Osteoblast (primary cell): ENCODE data around the gene SUMO1. TPM values are rescaled to one million over a fixed set of nuclear protein-coding genes. Genes with fewer than 3 reads are reported as not detected.

ENCODE experiments used
- DNase-seq: peaks from one replicate; pipeline ENCODE4 v3.0.0; 2011; ENCODE audit warnings: low spot score, mixed read lengths; ENCODE audit not compliant: insufficient read length; ENCODE audit errors: missing footprints
- H2AFZ ChIP-seq: 2 replicates; pipeline ENCODE4 v1.6.0; 2011; ENCODE audit warnings: mild to moderate bottlenecking, low read length
- H3K27ac ChIP-seq: 2 replicates; pipeline ENCODE4 v1.5.1; 2011; ENCODE audit warnings: mild to moderate bottlenecking, low read depth, low read length, moderate library complexity
- H3K27me3 ChIP-seq: 2 replicates; pipeline ENCODE4 v1.6.0; 2012; ENCODE audit warnings: mild to moderate bottlenecking, control low read depth, inconsistent platforms, low read length, moderate library complexity; ENCODE audit not compliant: insufficient read depth
- H3K36me3 ChIP-seq: 2 replicates; pipeline ENCODE4 v1.5.1; 2011; ENCODE audit warnings: mild to moderate bottlenecking, low read length, control low read depth, moderate library complexity; ENCODE audit not compliant: insufficient read depth
- H3K4me1 ChIP-seq: 2 replicates; pipeline ENCODE4 v1.5.1; 2011; ENCODE audit warnings: mild to moderate bottlenecking, low read length, control low read depth, moderate library complexity; ENCODE audit not compliant: insufficient read depth
- H3K4me2 ChIP-seq: 2 replicates; pipeline ENCODE4 v1.6.0; 2011; ENCODE audit warnings: mild to moderate bottlenecking, low read length; ENCODE audit not compliant: insufficient read depth
- H3K4me3 ChIP-seq: fragments of 200-600 bp; sonication (generic); 3 replicates; pipeline ENCODE4 v1.5.1; 2012; ENCODE audit warnings: mild to moderate bottlenecking, low read length, inconsistent platforms; ENCODE audit not compliant: insufficient read depth
- H3K79me2 ChIP-seq: 2 replicates; pipeline ENCODE4 v1.6.0; 2012; ENCODE audit warnings: mild to moderate bottlenecking, low read length, control low read depth, inconsistent platforms; ENCODE audit not compliant: insufficient read depth
- H3K9me3 ChIP-seq: 2 replicates; pipeline ENCODE4 v1.5.1; 2011; ENCODE audit warnings: low read depth, low read length, control low read depth
- H4K20me1 ChIP-seq: 2 replicates; pipeline ENCODE4 v1.6.0; 2012; ENCODE audit warnings: mild to moderate bottlenecking, low read length, control low read depth; ENCODE audit not compliant: insufficient read depth
- total RNA-seq: library from RNA; depleted of rRNA; stranded (reverse); fragments of >200 nt; gene quantifications from 2 replicates; pipeline ENCODE4 v1.2.3, GENCODE V29; 2012
- TF ChIP-seq, protein P1 (sequence below): IDR thresholded peaks from 2 replicates; pipeline ENCODE4 v1.5.1; 2011; ENCODE audit warnings: mild to moderate bottlenecking, low read depth, low read length, moderate library complexity; ENCODE audit errors: extremely low read depth

The SUMO1 gene
- total RNA-seq, 1 donor: 107 TPM

GRCh38 chr2:202193305-202193704 lies 45.1 kb downstream of the SUMO1 start:
- H4K20me1 ChIP-seq: no peaks in the 10 kb centered on the region
- H3K9me3 ChIP-seq: no peaks in the 10 kb centered on the region
- no peak for DNase-seq
- no peak overlapping the region for H3K4me2 ChIP-seq
- TF ChIP-seq, protein P1, sequence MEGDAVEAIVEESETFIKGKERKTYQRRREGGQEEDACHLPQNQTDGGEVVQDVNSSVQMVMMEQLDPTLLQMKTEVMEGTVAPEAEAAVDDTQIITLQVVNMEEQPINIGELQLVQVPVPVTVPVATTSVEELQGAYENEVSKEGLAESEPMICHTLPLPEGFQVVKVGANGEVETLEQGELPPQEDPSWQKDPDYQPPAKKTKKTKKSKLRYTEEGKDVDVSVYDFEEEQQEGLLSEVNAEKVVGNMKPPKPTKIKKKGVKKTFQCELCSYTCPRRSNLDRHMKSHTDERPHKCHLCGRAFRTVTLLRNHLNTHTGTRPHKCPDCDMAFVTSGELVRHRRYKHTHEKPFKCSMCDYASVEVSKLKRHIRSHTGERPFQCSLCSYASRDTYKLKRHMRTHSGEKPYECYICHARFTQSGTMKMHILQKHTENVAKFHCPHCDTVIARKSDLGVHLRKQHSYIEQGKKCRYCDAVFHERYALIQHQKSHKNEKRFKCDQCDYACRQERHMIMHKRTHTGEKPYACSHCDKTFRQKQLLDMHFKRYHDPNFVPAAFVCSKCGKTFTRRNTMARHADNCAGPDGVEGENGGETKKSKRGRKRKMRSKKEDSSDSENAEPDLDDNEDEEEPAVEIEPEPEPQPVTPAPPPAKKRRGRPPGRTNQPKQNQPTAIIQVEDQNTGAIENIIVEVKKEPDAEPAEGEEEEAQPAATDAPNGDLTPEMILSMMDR: no peak
- H2AFZ ChIP-seq: no peak overlapping the region
- no peaks in the 10 kb centered on the region for H3K27me3 ChIP-seq
- no peak overlapping the region for H3K4me3 ChIP-seq
- H3K36me3 ChIP-seq: no peaks in the 10 kb centered on the region
- H3K4me1 ChIP-seq: no peaks in the 10 kb centered on the region
- H3K27ac ChIP-seq: no peak overlapping the region
- no peaks in the 10 kb centered on the region for H3K79me2 ChIP-seq

- H3K4me2 ChIP-seq: no peak overlapping the region
- DNase-seq: no peak
- TF ChIP-seq, protein P1: no peak
- no peaks in the 10 kb centered on the region for H3K27me3 ChIP-seq
- no peaks in the 10 kb centered on the region for H3K9me3 ChIP-seq
- H3K79me2 ChIP-seq: no peaks in the 10 kb centered on the region
- no peak overlapping the region for H2AFZ ChIP-seq
- no peaks in the 10 kb centered on the region for H4K20me1 ChIP-seq
- H3K27ac ChIP-seq: no peak overlapping the region
- H3K4me1 ChIP-seq: peaks cover 18% of the 10 kb centered on the region
- no peak overlapping the region for H3K4me3 ChIP-seq
- no peaks in the 10 kb centered on the region for H3K36me3 ChIP-seq
These were observed 50.8 kb downstream of the SUMO1 start for GRCh38 chr2:202187570-202187969.

- TF ChIP-seq, protein P1: no peak
- peaks cover 18% of the 10 kb centered on the region for H3K4me1 ChIP-seq
- H3K79me2 ChIP-seq: no peaks in the 10 kb centered on the region
- no peak overlapping the region for H3K27ac ChIP-seq
- H3K4me3 ChIP-seq: no peak overlapping the region
- no peak for DNase-seq
- H2AFZ ChIP-seq: no peak overlapping the region
- H4K20me1 ChIP-seq: no peaks in the 10 kb centered on the region
- H3K27me3 ChIP-seq: no peaks in the 10 kb centered on the region
- H3K4me2 ChIP-seq: no peak overlapping the region
- H3K9me3 ChIP-seq: no peaks in the 10 kb centered on the region
- no peaks in the 10 kb centered on the region for H3K36me3 ChIP-seq
These were observed 51.7 kb downstream of the SUMO1 start for GRCh38 chr2:202186641-202187202.

DNA sequence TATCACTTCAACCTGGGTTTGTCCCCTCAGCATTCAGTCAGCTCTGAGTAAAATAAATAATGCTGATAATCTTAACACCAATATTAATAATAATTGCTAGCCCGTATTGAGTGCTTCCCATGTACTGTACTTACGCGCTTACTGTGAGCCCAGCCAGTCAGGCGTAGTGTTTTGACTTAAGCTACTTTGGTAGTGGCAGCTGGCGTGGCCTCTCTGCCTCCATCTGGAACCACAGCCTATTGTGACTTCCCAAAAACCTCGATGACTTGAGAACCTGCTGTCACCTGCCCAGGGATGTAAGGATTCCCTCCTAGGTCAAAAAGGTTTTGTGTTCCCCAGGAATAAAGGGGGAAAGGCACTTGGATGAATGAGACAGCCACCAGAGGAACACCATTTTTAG lies 53.2 kb downstream of the SUMO1 start:
- H3K79me2 ChIP-seq: no peaks in the 10 kb centered on the region

More for the DNA sequence above, 53.2 kb downstream of the SUMO1 start:
- Histone ChIP-seq H3K27ac (no peak overlapping the region), H3K27me3 (no peaks in the 10 kb centered on the region), H3K9me3 (no peaks in the 10 kb centered on the region), H2AFZ (peak overlapping the region; percentile 17), H3K4me2 (no peak overlapping the region), H3K4me3 (no peak overlapping the region), H3K36me3 (no peaks in the 10 kb centered on the region), H4K20me1 (no peaks in the 10 kb centered on the region), H3K4me1 (peaks cover 18% of the 10 kb centered on the region)
- no peak for DNase-seq
- TF ChIP-seq, protein P1: no peak
